GM19397 (cell line): ENCODE data around the gene PIK3R1.

Source experiments
- ATAC-seq: cut with Tn5 transposase; IDR thresholded peaks from one replicate; pipeline ENCODE4 v1.9.1; 2021; ENCODE audit warnings: mild to moderate bottlenecking, moderate library complexity; ENCODE audit not compliant: unreplicated experiment

PIK3R1 gene

GRCh38 chr5:68268852-68269130 is 53.2 kb downstream of the PIK3R1 start:
- ATAC-seq: no peak

- ATAC-seq: no peak
These were observed 54.3 kb downstream of the PIK3R1 start for GRCh38 chr5:68269820-68270219.

GRCh38 chr5:68270399-68270975 is 54.9 kb downstream of the PIK3R1 start:
- no peak for ATAC-seq

- ATAC-seq: no peak
These were observed 55.6 kb downstream of the PIK3R1 start for GRCh38 chr5:68271124-68271523.

GRCh38 chr5:68272289-68272688 is 56.7 kb downstream of the PIK3R1 start:
- no peak for ATAC-seq

- ATAC-seq: peak; percentile 62
These were observed 58.3 kb downstream of the PIK3R1 start for GRCh38 chr5:68273717-68274409.

GRCh38 chr5:68274847-68275651 is 59.5 kb downstream of the PIK3R1 start:
- no peak for ATAC-seq

- no peak for ATAC-seq
These were observed 61.2 kb downstream of the PIK3R1 start for GRCh38 chr5:68276740-68277139.

- no peak for ATAC-seq
These were observed 61.9 kb downstream of the PIK3R1 start for GRCh38 chr5:68277431-68277830.

- no peak for ATAC-seq
These were observed 64.4 kb downstream of the PIK3R1 start for GRCh38 chr5:68279984-68280383.

- ATAC-seq: no peak
These were observed 66.4 kb downstream of the PIK3R1 start for GRCh38 chr5:68282001-68282400.

GRCh38 chr5:68283766-68284165 is 68.2 kb downstream of the PIK3R1 start:
- no peak for ATAC-seq

GRCh38 chr5:68285075-68285840 is 69.7 kb downstream of the PIK3R1 start:
- ATAC-seq: peak; percentile 24

- no peak for ATAC-seq
These were observed 70.5 kb downstream of the PIK3R1 start for GRCh38 chr5:68285851-68286611.

- no peak for ATAC-seq
These were observed 71.0 kb downstream of the PIK3R1 start for GRCh38 chr5:68286612-68286912.

GRCh38 chr5:68287631-68287975 is 72.0 kb downstream of the PIK3R1 start:
- ATAC-seq: no peak

- ATAC-seq: peak; percentile 73
These were observed 72.6 kb downstream of the PIK3R1 start for GRCh38 chr5:68287976-68288706.

- peak; percentile 17 for ATAC-seq
These were observed 73.2 kb downstream of the PIK3R1 start for GRCh38 chr5:68288707-68289134.

GRCh38 chr5:68289498-68289897 is 73.9 kb downstream of the PIK3R1 start:
- no peak for ATAC-seq

- no peak for ATAC-seq
These were observed 74.7 kb downstream of the PIK3R1 start for GRCh38 chr5:68290260-68290674.
